HEK293 (cell line): ENCODE results near the gene TK2.
"Not testable (repeated sequence)": the region's sequence is repeated elsewhere in the genome, so short reads cannot be mapped to it uniquely, and the experiment has no call there.

ENCODE experiments used
- CTCF ChIA-PET: fragments of 350-600 bp; formaldehyde crosslinking; extraction: SDS; loops from one replicate; lab custom pipeline; 2021; ENCODE audit warnings: antibody characterized with exemption; lab: Yijun Ruan, JAX
- POLR2A ChIA-PET: fragments of 300-600 bp; formaldehyde crosslinking; extraction: SDS; loops from one replicate; lab custom pipeline; 2020; ENCODE audit warnings: antibody characterized with exemption, inconsistent platforms; lab: Yijun Ruan, JAX
- H3K27ac ChIP-seq: fragments of 200-500 bp; sonication (Bioruptor generic); 2 replicates; pipeline ENCODE4 v1.5.1; 2014; ENCODE audit warnings: low read depth, low read length, control low read depth, inconsistent platforms; ENCODE audit errors: extremely low read depth
- H3K36me3 ChIP-seq, 2 experiments: fragments of 200-500 bp in 1 of 2; sonication (Bioruptor generic) in 1 of 2; 1 replicate in 1 of 2; 2 replicates in 1 of 2; pipeline ENCODE4 v1.5.1; 2014 to 2017; ENCODE audit warnings: inconsistent platforms in 2 of 2, low read length in 2 of 2; ENCODE audit not compliant: control insufficient read depth in 2 of 2, insufficient read depth in 1 of 2
- H3K4me1 ChIP-seq: fragments of 200-500 bp; sonication (Bioruptor generic); 2 replicates; pipeline ENCODE4 v1.5.1; 2014; ENCODE audit warnings: mild to moderate bottlenecking, low read length, inconsistent platforms; ENCODE audit not compliant: control insufficient read depth, insufficient read depth
- H3K4me3 ChIP-seq: 2 replicates; pipeline ENCODE4 v1.5.1; 2011; ENCODE audit warnings: low read depth, mild to moderate bottlenecking, control low read depth, low read length, moderate library complexity
- H3K9me3 ChIP-seq: fragments of 200-500 bp; sonication (Bioruptor generic); 2 replicates; pipeline ENCODE4 v1.5.1; 2014; ENCODE audit warnings: low read depth, low read length, inconsistent platforms; ENCODE audit not compliant: control insufficient read depth, insufficient read depth
- BCL11A ChIP-seq: fragments of 450-650 bp; formaldehyde crosslinking; IDR thresholded peaks from 2 replicates; pipeline ENCODE4 v1.5.1; 2016; ENCODE audit warnings: low read depth, missing biosample characterization, missing genetic modification characterization
- ZNF146 ChIP-seq: fragments of 450-650 bp; formaldehyde crosslinking; IDR thresholded peaks from 2 replicates; pipeline ENCODE4 v1.5.1; 2016; ENCODE audit warnings: missing biosample characterization, missing genetic modification characterization
- ZNF394 ChIP-seq: fragments of 450-650 bp; formaldehyde crosslinking; IDR thresholded peaks from 2 replicates; pipeline ENCODE4 v1.5.1; 2016; ENCODE audit warnings: missing biosample characterization, missing genetic modification characterization, mild to moderate bottlenecking, moderate library complexity, borderline replicate concordance
- ZNF501 ChIP-seq: fragments of 450-650 bp; formaldehyde crosslinking; IDR thresholded peaks from 2 replicates; pipeline ENCODE4 v1.5.1; 2016; ENCODE audit warnings: missing biosample characterization, missing genetic modification characterization
- TF ChIP-seq, protein P1 (sequence below): fragments of 450-650 bp; formaldehyde crosslinking; IDR thresholded peaks from 2 replicates; pipeline ENCODE4 v1.5.1; 2016; ENCODE audit warnings: missing biosample characterization, missing genetic modification characterization
- TF ChIP-seq, protein P2 (sequence below): fragments of 450-650 bp; formaldehyde crosslinking; IDR thresholded peaks from 2 replicates; pipeline ENCODE4 v1.5.1; 2016; ENCODE audit warnings: missing biosample characterization, missing genetic modification characterization
- TF ChIP-seq, protein P3 (sequence below): sonication (generic); formaldehyde crosslinking; IDR thresholded peaks from 2 replicates; pipeline ENCODE4 v1.8.1; 2022; ENCODE audit warnings: mild to moderate bottlenecking, moderate library complexity, missing genetic modification reagents
- TF ChIP-seq, protein P4 (sequence below): fragments of 450-650 bp; formaldehyde crosslinking; IDR thresholded peaks from 2 replicates; pipeline ENCODE4 v1.5.1; 2016; ENCODE audit warnings: missing biosample characterization, missing genetic modification characterization
- TF ChIP-seq, protein P5 (sequence below): fragments of 450-650 bp; formaldehyde crosslinking; IDR thresholded peaks from 2 replicates; pipeline ENCODE4 v1.5.1; 2016; ENCODE audit warnings: missing biosample characterization, missing genetic modification characterization, borderline replicate concordance

Gene TK2

DNA sequence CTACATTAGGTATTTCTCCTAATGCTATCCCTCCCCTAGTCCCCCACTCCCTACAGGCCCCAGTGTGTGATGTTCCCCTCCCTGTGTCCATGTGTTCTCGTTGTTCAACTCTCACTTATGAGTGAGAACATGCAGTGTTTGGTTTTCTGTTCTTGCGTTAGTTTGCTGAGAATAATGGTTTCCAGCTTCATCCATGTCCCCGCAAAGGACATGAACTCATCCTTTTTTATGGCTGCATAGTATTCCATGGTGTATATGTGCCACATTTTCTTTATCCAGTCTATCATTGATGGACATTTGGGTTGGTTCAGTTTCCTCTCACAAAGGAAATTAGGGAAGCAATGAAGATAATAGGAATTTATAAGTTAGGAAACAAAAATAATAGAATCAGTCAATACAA, 17.3 kb upstream of the TK2 start:
- H3K4me3 ChIP-seq, H3K27ac ChIP-seq, H3K9me3 ChIP-seq, H3K4me1 ChIP-seq, POLR2A ChIA-PET: not testable (repeated sequence)
- TF ChIP-seq, protein P1, sequence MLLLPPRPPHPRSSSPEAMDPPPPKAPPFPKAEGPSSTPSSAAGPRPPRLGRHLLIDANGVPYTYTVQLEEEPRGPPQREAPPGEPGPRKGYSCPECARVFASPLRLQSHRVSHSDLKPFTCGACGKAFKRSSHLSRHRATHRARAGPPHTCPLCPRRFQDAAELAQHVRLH, result peak; percentile 78; the same call in 1 of the 2 replicates
- peak; percentile 98 for TF ChIP-seq ZNF146 (tag by site-specific recombination)
- TF ChIP-seq, protein P2, sequence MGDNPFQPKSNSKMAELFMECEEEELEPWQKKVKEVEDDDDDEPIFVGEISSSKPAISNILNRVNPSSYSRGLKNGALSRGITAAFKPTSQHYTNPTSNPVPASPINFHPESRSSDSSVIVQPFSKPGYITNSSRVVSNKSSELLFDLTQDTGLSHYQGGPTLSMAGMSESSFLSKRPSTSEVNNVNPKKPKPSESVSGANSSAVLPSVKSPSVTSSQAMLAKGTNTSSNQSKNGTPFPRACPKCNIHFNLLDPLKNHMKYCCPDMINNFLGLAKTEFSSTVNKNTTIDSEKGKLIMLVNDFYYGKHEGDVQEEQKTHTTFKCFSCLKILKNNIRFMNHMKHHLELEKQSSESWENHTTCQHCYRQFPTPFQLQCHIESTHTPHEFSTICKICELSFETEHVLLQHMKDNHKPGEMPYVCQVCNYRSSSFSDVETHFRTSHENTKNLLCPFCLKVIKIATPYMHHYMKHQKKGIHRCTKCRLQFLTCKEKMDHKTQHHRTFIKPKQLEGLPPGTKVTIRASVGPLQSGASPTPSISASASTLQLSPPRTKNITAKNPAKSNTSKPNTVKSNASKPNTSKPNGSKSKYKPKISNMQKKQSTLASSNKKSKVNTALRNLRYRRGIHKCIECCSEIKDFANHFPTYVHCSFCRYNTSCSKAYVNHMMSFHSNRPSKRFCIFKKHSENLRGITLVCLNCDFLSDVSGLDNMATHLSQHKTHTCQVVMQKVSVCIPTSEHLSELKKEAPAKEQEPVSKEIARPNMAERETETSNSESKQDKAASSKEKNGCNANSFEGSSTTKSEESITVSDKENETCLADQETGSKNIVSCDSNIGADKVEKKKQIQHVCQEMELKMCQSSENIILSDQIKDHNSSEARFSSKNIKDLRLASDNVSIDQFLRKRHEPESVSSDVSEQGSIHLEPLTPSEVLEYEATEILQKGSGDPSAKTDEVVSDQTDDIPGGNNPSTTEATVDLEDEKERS (tag by site-specific recombination), result 0 out of 2 replicates have a peak, but pooled peaks have one; percentile 53
- CTCF ChIA-PET, result interaction anchor here (0.9 kb wide), 1 partner anchor 16 kb away, joined by 3 read pairs; no protein-coding TSS in a partner anchor
- H3K36me3 ChIP-seq, result peaks cover 5 to 44% of the 10 kb centered on the region in 2 experiments; a peak in 2 of 3 replicates

DNA sequence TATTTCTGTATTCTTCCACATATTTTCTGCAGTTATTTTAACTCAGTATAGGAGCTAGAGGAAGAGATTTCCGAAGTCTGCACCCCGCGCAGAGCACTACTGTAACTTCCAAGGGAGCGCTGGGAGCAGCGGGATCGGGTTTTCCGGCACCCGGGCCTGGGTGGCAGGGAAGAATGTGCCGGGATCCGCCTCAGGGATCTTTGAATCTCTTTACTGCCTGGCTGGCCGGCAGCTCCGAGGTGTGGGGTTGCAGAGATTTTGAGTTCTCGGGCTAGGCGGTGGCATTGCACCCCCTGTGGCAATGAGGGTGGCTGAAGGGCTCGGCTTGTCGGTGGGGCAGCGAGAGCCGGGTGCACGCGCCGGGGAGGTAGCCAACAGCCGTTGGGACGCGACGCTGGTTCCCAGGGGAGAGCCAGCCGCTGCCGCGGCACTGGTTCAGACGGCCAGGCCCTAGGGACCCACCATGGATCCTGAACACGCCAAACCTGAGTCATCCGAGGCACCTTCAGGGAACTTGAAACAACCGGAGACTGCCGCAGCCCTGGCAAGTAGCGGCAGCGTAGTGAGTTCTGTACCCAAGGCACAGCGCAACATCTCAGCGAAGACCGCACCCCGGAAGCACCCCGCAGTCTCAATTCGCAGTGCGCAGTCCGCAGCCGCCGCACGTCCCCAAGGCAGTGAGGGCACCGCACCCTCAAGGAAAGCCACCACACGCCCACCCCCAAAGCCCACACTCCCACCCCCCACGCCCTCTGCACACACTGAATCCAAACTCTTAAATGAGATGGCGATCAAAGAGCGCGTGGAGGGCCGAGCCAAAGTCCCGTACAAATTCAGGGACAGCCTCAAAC, 16.4 kb upstream of the TK2 start, which contains the start of gene CMTM1:
Gene CMTM1 (plus strand): TSS at position 389 of the 851 bp plus-strand sequence. CDS start 75 bp downstream, at position 464.
- Histone ChIP-seq H3K27ac (no peak within 1 kb of the TSS), H3K36me3 (peaks cover 5 to 54% of the 10 kb centered on the region in 2 experiments; a peak in 2 of 3 replicates), H3K9me3 (no peaks in the 10 kb centered on the region), H3K4me1 (peaks cover 9% of the 10 kb centered on the region), H3K4me3 (no peak within 1 kb of the TSS)
- ChIA-PET POLR2A (interaction anchor here (1.4 kb wide), 1 partner anchor 14 kb away, joined by 5 read pairs; the partner anchor contains the start of gene CKLF), CTCF (no interaction called here)
- TF ChIP-seq, protein P3, sequence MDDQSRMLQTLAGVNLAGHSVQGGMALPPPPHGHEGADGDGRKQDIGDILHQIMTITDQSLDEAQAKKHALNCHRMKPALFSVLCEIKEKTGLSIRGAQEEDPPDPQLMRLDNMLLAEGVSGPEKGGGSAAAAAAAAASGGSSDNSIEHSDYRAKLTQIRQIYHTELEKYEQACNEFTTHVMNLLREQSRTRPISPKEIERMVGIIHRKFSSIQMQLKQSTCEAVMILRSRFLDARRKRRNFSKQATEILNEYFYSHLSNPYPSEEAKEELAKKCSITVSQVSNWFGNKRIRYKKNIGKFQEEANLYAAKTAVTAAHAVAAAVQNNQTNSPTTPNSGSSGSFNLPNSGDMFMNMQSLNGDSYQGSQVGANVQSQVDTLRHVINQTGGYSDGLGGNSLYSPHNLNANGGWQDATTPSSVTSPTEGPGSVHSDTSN (CRISPR knock-in tag), result no peak
- TF ChIP-seq ZNF501 (tag by site-specific recombination) (no peak), BCL11A (no peak), ZNF394 (tag by site-specific recombination) (no peak)
- TF ChIP-seq, protein P4, sequence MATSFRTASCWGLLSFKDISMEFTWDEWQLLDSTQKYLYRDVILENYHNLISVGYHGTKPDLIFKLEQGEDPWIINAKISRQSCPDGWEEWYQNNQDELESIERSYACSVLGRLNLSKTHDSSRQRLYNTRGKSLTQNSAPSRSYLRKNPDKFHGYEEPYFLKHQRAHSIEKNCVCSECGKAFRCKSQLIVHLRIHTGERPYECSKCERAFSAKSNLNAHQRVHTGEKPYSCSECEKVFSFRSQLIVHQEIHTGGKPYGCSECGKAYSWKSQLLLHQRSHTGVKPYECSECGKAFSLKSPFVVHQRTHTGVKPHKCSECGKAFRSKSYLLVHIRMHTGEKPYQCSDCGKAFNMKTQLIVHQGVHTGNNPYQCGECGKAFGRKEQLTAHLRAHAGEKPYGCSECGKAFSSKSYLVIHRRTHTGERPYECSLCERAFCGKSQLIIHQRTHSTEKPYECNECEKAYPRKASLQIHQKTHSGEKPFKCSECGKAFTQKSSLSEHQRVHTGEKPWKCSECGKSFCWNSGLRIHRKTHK (tag by site-specific recombination), result no peak
- TF ChIP-seq, protein P5, sequence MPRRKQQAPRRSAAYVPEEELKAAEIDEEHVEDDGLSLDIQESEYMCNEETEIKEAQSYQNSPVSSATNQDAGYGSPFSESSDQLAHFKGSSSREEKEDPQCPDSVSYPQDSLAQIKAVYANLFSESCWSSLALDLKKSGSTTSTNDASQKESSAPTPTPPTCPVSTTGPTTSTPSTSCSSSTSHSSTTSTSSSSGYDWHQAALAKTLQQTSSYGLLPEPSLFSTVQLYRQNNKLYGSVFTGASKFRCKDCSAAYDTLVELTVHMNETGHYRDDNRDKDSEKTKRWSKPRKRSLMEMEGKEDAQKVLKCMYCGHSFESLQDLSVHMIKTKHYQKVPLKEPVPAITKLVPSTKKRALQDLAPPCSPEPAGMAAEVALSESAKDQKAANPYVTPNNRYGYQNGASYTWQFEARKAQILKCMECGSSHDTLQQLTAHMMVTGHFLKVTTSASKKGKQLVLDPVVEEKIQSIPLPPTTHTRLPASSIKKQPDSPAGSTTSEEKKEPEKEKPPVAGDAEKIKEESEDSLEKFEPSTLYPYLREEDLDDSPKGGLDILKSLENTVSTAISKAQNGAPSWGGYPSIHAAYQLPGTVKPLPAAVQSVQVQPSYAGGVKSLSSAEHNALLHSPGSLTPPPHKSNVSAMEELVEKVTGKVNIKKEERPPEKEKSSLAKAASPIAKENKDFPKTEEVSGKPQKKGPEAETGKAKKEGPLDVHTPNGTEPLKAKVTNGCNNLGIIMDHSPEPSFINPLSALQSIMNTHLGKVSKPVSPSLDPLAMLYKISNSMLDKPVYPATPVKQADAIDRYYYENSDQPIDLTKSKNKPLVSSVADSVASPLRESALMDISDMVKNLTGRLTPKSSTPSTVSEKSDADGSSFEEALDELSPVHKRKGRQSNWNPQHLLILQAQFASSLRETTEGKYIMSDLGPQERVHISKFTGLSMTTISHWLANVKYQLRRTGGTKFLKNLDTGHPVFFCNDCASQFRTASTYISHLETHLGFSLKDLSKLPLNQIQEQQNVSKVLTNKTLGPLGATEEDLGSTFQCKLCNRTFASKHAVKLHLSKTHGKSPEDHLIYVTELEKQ (tag by site-specific recombination), result no peak
